SK-N-SH treated with all-trans-retinoic acid at 6 μM for 48 hours (cell line): ENCODE data around the gene KIF1A.

Source experiments
- ATAC-seq: fragments of 200-7000 bp; cut with Tn5 transposase; 3 replicates; pipeline ENCODE4 v1.9.1; 2020; ENCODE audit warnings: mild to moderate bottlenecking, moderate library complexity
- ARNTL ChIP-seq: fragments of 450-650 bp; formaldehyde crosslinking; IDR thresholded peaks from 2 replicates; pipeline ENCODE4 v1.5.0; 2020; ENCODE audit warnings: low read depth, mild to moderate bottlenecking, moderate library complexity, borderline replicate concordance
- BACH2 ChIP-seq: fragments of 250-450 bp; sonication (Bioruptor Pico); IDR thresholded peaks from 2 replicates; pipeline ENCODE4 v1.9.0; 2021; ENCODE audit warnings: mild to moderate bottlenecking, borderline replicate concordance
- CSDC2 ChIP-seq: fragments of 250-450 bp; sonication (Bioruptor Pico); IDR thresholded peaks from 2 replicates; pipeline ENCODE4 v1.5.0; 2020; ENCODE audit warnings: mild to moderate bottlenecking, moderate library complexity
- ESRRG ChIP-seq: fragments of 250-450 bp; sonication (Bioruptor Pico); IDR thresholded peaks from 2 replicates; pipeline ENCODE4 v1.6.1; 2021; ENCODE audit warnings: mild to moderate bottlenecking
- GLIS3 ChIP-seq: fragments of 250-450 bp; sonication (Bioruptor Pico); IDR thresholded peaks from 2 replicates; pipeline ENCODE4 v1.5.0; 2020; ENCODE audit warnings: mild to moderate bottlenecking, moderate library complexity
- OSR1 ChIP-seq: fragments of 250-450 bp; sonication (Bioruptor Pico); IDR thresholded peaks from 2 replicates; pipeline ENCODE4 v1.8.0; 2022; ENCODE audit warnings: moderate library complexity, mild to moderate bottlenecking, inconsistent platforms
- PATZ1 ChIP-seq: fragments of 250-450 bp; sonication (Bioruptor Pico); IDR thresholded peaks from 2 replicates; pipeline ENCODE4 v1.8.0; 2020; ENCODE audit warnings: mild to moderate bottlenecking, moderate library complexity, borderline replicate concordance
- PPARA ChIP-seq: fragments of 250-450 bp; sonication (Bioruptor Pico); IDR thresholded peaks from 2 replicates; pipeline ENCODE4 v1.5.0; 2020; ENCODE audit warnings: mild to moderate bottlenecking, borderline replicate concordance
- RARB ChIP-seq: fragments of 250-450 bp; sonication (Bioruptor Pico); IDR thresholded peaks from 2 replicates; pipeline ENCODE4 v1.8.0; 2021; ENCODE audit warnings: mild to moderate bottlenecking, moderate library complexity
- SNAI2 ChIP-seq: fragments of 250-450 bp; sonication (Bioruptor Pico); IDR thresholded peaks from 2 replicates; pipeline ENCODE4 v1.5.0; 2020; ENCODE audit warnings: mild to moderate bottlenecking, moderate library complexity
- TCF4 ChIP-seq: fragments of 250-450 bp; sonication (Bioruptor Pico); IDR thresholded peaks from 2 replicates; pipeline ENCODE4 v1.8.0; 2021; ENCODE audit warnings: mild to moderate bottlenecking, moderate library complexity, borderline replicate concordance
- TSHZ2 ChIP-seq: fragments of 250-450 bp; sonication (Bioruptor Pico); IDR thresholded peaks from 2 replicates; pipeline ENCODE4 v1.5.0; 2020; ENCODE audit warnings: mild to moderate bottlenecking, moderate library complexity
- ZC3H10 ChIP-seq: fragments of 250-450 bp; sonication (Bioruptor Pico); IDR thresholded peaks from 2 replicates; pipeline ENCODE4 v1.5.1; 2021; ENCODE audit warnings: mild to moderate bottlenecking, moderate library complexity
- ZFP30 ChIP-seq: fragments of 450-650 bp; formaldehyde crosslinking; IDR thresholded peaks from 2 replicates; pipeline ENCODE4 v1.5.0; 2022; ENCODE audit warnings: mild to moderate bottlenecking, moderate library complexity
- ZNF565 ChIP-seq: fragments of 450-650 bp; formaldehyde crosslinking; conservative IDR thresholded peaks from 2 replicates; pipeline ENCODE4 v1.5.0; 2020; ENCODE audit warnings: low read depth, mild to moderate bottlenecking, moderate library complexity
- ZNF70 ChIP-seq: fragments of 450-650 bp; formaldehyde crosslinking; IDR thresholded peaks from 2 replicates; pipeline ENCODE4 v1.5.0; 2020; ENCODE audit warnings: mild to moderate bottlenecking, moderate library complexity
- ZNF8 ChIP-seq: fragments of 450-650 bp; formaldehyde crosslinking; IDR thresholded peaks from 2 replicates; pipeline ENCODE4 v1.5.0; 2020; ENCODE audit warnings: mild to moderate bottlenecking, moderate library complexity
- TF ChIP-seq, protein P1 (sequence below): fragments of 250-450 bp; sonication (Bioruptor Pico); IDR thresholded peaks from 2 replicates; pipeline ENCODE4 v1.5.1; 2021; ENCODE audit warnings: mild to moderate bottlenecking, moderate library complexity
- TF ChIP-seq, protein P2 (sequence below): fragments of 250-450 bp; sonication (Bioruptor Pico); IDR thresholded peaks from 2 replicates; pipeline ENCODE4 v1.8.0; 2021; ENCODE audit warnings: low read depth, mild to moderate bottlenecking, moderate library complexity, borderline replicate concordance

Gene KIF1A

GRCh38 chr2:240737958-240738357, 82.1 kb downstream of the KIF1A start (continued):
- TF ChIP-seq, protein P1, sequence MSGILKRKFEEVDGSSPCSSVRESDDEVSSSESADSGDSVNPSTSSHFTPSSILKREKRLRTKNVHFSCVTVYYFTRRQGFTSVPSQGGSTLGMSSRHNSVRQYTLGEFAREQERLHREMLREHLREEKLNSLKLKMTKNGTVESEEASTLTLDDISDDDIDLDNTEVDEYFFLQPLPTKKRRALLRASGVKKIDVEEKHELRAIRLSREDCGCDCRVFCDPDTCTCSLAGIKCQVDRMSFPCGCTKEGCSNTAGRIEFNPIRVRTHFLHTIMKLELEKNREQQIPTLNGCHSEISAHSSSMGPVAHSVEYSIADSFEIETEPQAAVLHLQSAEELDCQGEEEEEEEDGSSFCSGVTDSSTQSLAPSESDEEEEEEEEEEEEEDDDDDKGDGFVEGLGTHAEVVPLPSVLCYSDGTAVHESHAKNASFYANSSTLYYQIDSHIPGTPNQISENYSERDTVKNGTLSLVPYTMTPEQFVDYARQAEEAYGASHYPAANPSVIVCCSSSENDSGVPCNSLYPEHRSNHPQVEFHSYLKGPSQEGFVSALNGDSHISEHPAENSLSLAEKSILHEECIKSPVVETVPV (CRISPR knock-in tag): no peak
- TF ChIP-seq ZC3H10 (no peak), ESRRG (CRISPR knock-in tag) (no peak)
- TF ChIP-seq, protein P2, sequence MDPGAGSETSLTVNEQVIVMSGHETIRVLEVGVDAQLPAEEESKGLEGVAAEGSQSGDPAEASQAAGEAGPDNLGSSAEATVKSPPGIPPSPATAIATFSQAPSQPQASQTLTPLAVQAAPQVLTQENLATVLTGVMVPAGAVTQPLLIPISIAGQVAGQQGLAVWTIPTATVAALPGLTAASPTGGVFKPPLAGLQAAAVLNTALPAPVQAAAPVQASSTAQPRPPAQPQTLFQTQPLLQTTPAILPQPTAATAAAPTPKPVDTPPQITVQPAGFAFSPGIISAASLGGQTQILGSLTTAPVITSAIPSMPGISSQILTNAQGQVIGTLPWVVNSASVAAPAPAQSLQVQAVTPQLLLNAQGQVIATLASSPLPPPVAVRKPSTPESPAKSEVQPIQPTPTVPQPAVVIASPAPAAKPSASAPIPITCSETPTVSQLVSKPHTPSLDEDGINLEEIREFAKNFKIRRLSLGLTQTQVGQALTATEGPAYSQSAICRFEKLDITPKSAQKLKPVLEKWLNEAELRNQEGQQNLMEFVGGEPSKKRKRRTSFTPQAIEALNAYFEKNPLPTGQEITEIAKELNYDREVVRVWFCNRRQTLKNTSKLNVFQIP: no peak

DNA sequence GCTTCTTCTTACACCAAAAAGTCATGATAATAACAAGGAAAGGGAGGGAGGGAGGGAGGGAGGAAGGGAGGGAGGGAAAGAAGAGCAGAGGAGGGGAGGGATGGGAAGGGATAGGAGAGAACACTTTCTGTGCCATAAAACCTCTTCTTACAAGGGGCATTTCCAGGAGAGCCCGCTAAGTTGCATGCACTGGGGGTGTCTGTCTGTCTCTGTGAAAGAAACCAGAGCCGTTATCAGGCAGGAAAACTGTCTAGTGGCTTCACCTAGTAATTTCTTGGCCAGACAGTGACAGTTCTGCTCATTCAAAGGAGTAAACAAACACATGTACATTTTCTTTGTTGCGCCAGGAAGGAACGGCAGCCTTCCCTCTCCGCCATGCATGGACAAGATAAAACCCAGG, 82.5 kb downstream of the KIF1A start:
- no peak for TF ChIP-seq OSR1 (CRISPR knock-in tag)
- no peak for TF ChIP-seq GLIS3 (CRISPR knock-in tag)
- no peak for TF ChIP-seq PATZ1
- TF ChIP-seq SNAI2 (CRISPR knock-in tag): no peak
- TF ChIP-seq ZC3H10: no peak
- TF ChIP-seq CSDC2 (CRISPR knock-in tag): no peak
- no peak for TF ChIP-seq ZFP30
- no peak for TF ChIP-seq RARB (CRISPR knock-in tag)
- no peak for TF ChIP-seq TSHZ2 (CRISPR knock-in tag)
- no peak for TF ChIP-seq ESRRG (CRISPR knock-in tag)
- TF ChIP-seq ZNF565 (CRISPR knock-in tag): no peak
- TF ChIP-seq ZNF8 (CRISPR knock-in tag): no peak
- TF ChIP-seq ARNTL (CRISPR knock-in tag): no peak
- no peak for TF ChIP-seq BACH2
- no peak for TF ChIP-seq PPARA (CRISPR knock-in tag)
- no peak for TF ChIP-seq ZNF70
- TF ChIP-seq, all 23 proteins: peak for 0
- ATAC-seq: no peak

DNA sequence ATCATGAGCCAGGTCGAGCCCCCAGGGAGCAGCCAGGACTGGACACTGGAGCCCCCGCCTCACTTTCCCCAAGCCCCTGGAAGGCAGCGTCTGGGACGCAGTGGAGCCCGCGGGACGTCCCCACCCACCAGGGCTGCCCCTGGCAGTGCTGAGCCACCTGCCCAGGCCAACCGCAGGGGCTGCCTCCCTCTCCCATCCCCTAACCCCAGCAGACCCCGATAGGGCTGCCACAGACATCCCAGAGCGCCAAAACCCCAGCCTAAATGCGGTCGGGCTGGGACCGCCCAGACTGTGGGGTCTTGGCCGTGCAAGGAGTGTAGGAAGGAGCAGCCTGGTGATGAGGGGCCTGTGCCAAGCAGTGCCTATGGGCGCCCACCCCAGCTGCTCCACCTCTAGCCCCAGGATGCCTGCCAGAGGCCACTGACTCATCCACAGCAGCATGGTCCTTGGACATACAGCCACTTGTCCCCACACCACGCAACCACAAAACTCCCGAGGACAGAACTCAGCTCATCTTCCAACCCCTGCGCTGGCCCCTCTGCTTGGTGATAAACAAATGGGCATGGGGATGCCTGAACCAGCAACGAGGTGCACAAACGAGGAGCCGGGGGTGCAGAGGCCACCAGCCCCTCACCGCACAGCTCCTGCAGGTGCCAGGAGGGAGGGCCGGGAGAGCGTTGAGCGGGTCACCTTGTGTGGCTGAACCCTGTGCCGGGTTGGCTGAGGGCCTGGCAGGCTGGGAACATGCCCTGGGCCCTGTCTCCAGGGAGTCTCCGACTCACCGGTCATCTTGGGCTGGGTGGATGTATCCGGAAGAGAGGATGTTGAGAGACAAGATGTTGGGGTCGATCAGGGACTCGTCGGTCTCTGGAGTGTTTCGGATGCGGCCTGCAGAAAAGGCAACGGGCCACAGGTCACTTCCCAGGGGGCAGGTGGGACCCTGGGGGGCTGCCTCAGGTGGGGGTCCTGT, 83.5 kb downstream of the KIF1A start:
- TF ChIP-seq PATZ1: no peak

DNA sequence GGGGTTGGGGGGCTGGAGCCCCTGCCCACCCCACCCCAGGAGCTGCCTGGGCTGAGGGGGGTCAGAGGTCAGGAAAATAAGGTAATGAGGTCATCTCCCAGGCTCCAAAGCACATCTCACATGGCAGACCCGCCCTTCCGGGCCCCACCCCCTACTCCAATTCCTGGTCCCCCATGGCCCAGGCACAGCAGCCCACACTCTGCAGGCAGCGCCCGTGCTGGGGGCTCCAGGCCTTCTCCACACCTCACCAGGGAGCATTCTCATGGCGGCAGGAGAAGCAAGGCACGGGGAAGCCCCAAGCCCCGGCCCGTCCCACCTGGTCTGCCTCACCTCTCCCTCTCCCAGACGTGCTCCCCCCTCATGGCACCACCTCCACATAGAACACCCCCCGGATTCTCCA, 84.5 kb downstream of the KIF1A start:
- ATAC-seq: no peak

More for the DNA sequence above, 83.5 kb downstream of the KIF1A start:
- ATAC-seq: no peak

More for the DNA sequence above, 84.5 kb downstream of the KIF1A start:
- no peak for TF ChIP-seq ZNF70
- no peak for TF ChIP-seq ARNTL (CRISPR knock-in tag)
- no peak for TF ChIP-seq OSR1 (CRISPR knock-in tag)
- TF ChIP-seq RARB (CRISPR knock-in tag): no peak
- no peak for TF ChIP-seq ESRRG (CRISPR knock-in tag)
- TF ChIP-seq SNAI2 (CRISPR knock-in tag): no peak
- no peak for TF ChIP-seq PPARA (CRISPR knock-in tag)
- TF ChIP-seq PATZ1: no peak
- TF ChIP-seq ZNF8 (CRISPR knock-in tag): no peak
- TF ChIP-seq BACH2: no peak
- no peak for TF ChIP-seq TCF4 (CRISPR knock-in tag)
- TF ChIP-seq ZFP30: no peak
